GM12878 (cell line): ENCODE results near the gene CDC42SE1. TPM values are rescaled to one million over a fixed set of nuclear protein-coding genes. Genes with fewer than 3 reads are reported as not detected.

Source experiments
- ATAC-seq: fragments of 200-7000 bp; cut with Tn5 transposase; 3 replicates; pipeline ENCODE4 v1.9.1; 2020; ENCODE audit warnings: mild to moderate bottlenecking, moderate library complexity
- BruUV-seq: library from RNA; stranded (reverse); fragments of 400-500 nt; replicated peaks from 2 replicates; lab custom pipeline; 2021; lab: Mats Ljungman, UMichigan
- CTCF ChIA-PET: fragments of 300-600 bp; sonication (Branson Sonifier 250); formaldehyde crosslinking; extraction: SDS; loops from one replicate; lab custom pipeline; 2021; ENCODE audit warnings: inconsistent platforms; lab: Yijun Ruan, JAX
- POLR2A ChIA-PET: fragments of 350-600 bp; formaldehyde crosslinking; extraction: SDS; loops from one replicate; lab custom pipeline; 2021; ENCODE audit warnings: inconsistent platforms; lab: Charles Lee
- RAD21 ChIA-PET: fragments of 300-600 bp; sonication (Branson Sonifier 250); formaldehyde crosslinking; loops from one replicate; lab custom pipeline; 2023; ENCODE audit warnings: antibody characterized with exemption; ENCODE audit not compliant: unreplicated experiment; lab: Charles Lee
- SMC1A ChIA-PET: fragments of 300-600 bp; sonication (Branson Sonifier 250); formaldehyde crosslinking; loops from one replicate; lab custom pipeline; 2023; ENCODE audit not compliant: unreplicated experiment, uncharacterized antibody; lab: Charles Lee
- DNase-seq: peaks from one replicate; pipeline ENCODE4 v3.0.0-alpha.2; 2011; ENCODE audit warnings: low read depth, low spot score
- FAIRE-seq: peaks from 3 replicates; lab custom pipeline; 2011; peaks lifted over from hg19 to GRCh38; lab: Jason Lieb, UNC
- H2AFZ ChIP-seq: 2 replicates; pipeline ENCODE4 v1.6.0; 2011; ENCODE audit warnings: low read depth, low read length, control low read depth; ENCODE audit not compliant: control insufficient read depth
- H3K27ac ChIP-seq: 2 replicates; pipeline ENCODE4 v1.5.1; 2011; ENCODE audit warnings: control low read depth; ENCODE audit not compliant: control insufficient read depth, insufficient read depth
- H3K27me3 ChIP-seq, 2 experiments: replicated peaks in 1 of 2; 2 replicates each; pipeline versions ENCODE4 v1.6.0 to v1.6.1; 2011; ENCODE audit warnings: low read length in 1 of 2; ENCODE audit not compliant: control insufficient read depth in 2 of 2, insufficient read depth in 2 of 2
- H3K36me3 ChIP-seq, 2 experiments: 2 replicates each; pipeline ENCODE4 v1.5.1; 2011; ENCODE audit warnings: low read length in 1 of 2; ENCODE audit not compliant: control insufficient read depth in 2 of 2, insufficient read depth in 2 of 2
- H3K4me1 ChIP-seq: 2 replicates; pipeline ENCODE4 v1.6.1; 2011; ENCODE audit warnings: mild to moderate bottlenecking, low read length, moderate library complexity, mixed read lengths; ENCODE audit not compliant: control insufficient read depth, insufficient read depth
- H3K4me2 ChIP-seq: 2 replicates; pipeline ENCODE4 v1.6.0; 2011; ENCODE audit warnings: control low read depth; ENCODE audit not compliant: control insufficient read depth, insufficient read depth
- H3K4me3 ChIP-seq: fragments of 200-600 bp; sonication (generic); 2 replicates; pipeline ENCODE4 v1.5.1; 2016
- H3K79me2 ChIP-seq: 2 replicates; pipeline ENCODE4 v1.6.0; 2011; ENCODE audit warnings: low read length; ENCODE audit not compliant: control insufficient read depth, insufficient read depth
- H3K9ac ChIP-seq: 2 replicates; pipeline ENCODE4 v1.8.0; 2011; ENCODE audit warnings: low read length, control low read depth, mixed read lengths; ENCODE audit not compliant: control insufficient read depth, insufficient read depth
- H3K9me3 ChIP-seq: replicated peaks from 3 replicates; pipeline ENCODE4 v1.5.1; 2011; ENCODE audit warnings: mild to moderate bottlenecking, low read length; ENCODE audit not compliant: control insufficient read depth, insufficient read depth
- H4K20me1 ChIP-seq: 2 replicates; pipeline ENCODE4 v1.6.0; 2011; ENCODE audit not compliant: control insufficient read depth, insufficient read depth
- BCL11A ChIP-seq: IDR thresholded peaks from 2 replicates; pipeline ENCODE4 v1.6.1; 2011; ENCODE audit warnings: low read depth, low read length
- CTCF ChIP-seq, 3 experiments: IDR thresholded peaks in 2 of 3; conservative IDR thresholded peaks in 1 of 3; 2 replicates each; pipeline ENCODE4 v1.5.1; 2011; ENCODE audit warnings: low read depth in 3 of 3, low read length in 3 of 3, mild to moderate bottlenecking in 3 of 3, control low read depth in 2 of 3, moderate library complexity in 2 of 3, inconsistent platforms in 1 of 3, mixed read lengths in 1 of 3; ENCODE audit not compliant: control insufficient read depth in 2 of 3, insufficient read depth in 1 of 3; ENCODE audit errors: extremely low read depth in 1 of 3
- EGR1 ChIP-seq, 2 experiments: IDR thresholded peaks; 1 replicate in 1 of 2; 2 replicates in 1 of 2; pipeline ENCODE4 v1.6.1; 2011 to 2012; ENCODE audit warnings: low read depth in 2 of 2, low read length in 2 of 2, borderline replicate concordance in 1 of 2, mild to moderate bottlenecking in 1 of 2, moderate library complexity in 1 of 2
- HDAC2 ChIP-seq: fragments of 200-600 bp; sonication (generic); IDR thresholded peaks from 2 replicates; pipeline ENCODE4 v1.6.1; 2017
- IKZF2 ChIP-seq, 2 experiments: fragments of 450-650 bp; IDR thresholded peaks; 2 replicates each; pipeline ENCODE4 v1.6.1; 2017; ENCODE audit warnings: mild to moderate bottlenecking in 2 of 2, moderate library complexity in 2 of 2
- MAX ChIP-seq: IDR thresholded peaks from 2 replicates; pipeline ENCODE4 v1.6.1; 2012; ENCODE audit warnings: low read depth, low read length, improper control_type of control experiment
- NR2C2 ChIP-seq: IDR thresholded peaks from 2 replicates; pipeline ENCODE4 v1.6.1; 2011; ENCODE audit warnings: borderline replicate concordance, low read depth; ENCODE audit not compliant: control insufficient read depth, insufficient read length
- RAD21 ChIP-seq: IDR thresholded peaks from 2 replicates; pipeline ENCODE4 v1.6.1; 2011; ENCODE audit warnings: mild to moderate bottlenecking, low read depth, low read length, moderate library complexity; ENCODE audit not compliant: insufficient read depth
- SIX5 ChIP-seq: IDR thresholded peaks from 2 replicates; pipeline ENCODE4 v1.6.1; 2011; ENCODE audit warnings: mild to moderate bottlenecking, low read depth, low read length, moderate library complexity; ENCODE audit not compliant: severe bottlenecking
- YY1 ChIP-seq: IDR thresholded peaks from 2 replicates; pipeline ENCODE4 v1.6.1; 2011; ENCODE audit warnings: low read depth, mild to moderate bottlenecking, low read length
- WGBS: methylation state at CpG from one replicate; pipeline ENCODE4 v1.1.6; 2016; ENCODE audit warnings: low lambda C conversion rate; ENCODE audit not compliant: insufficient replicate concordance, insufficient coverage; ENCODE audit errors: missing lambda C conversion rate; 5-methylcytosine and 5-hydroxymethylcytosine counted together
- in situ Hi-C: fragments of 300-500 bp; cut with MboI; formaldehyde crosslinking; loops from 9 replicates; pipeline ENCODE4 v1.14.3; 2018; ENCODE audit warnings: mixed read lengths
- intact Hi-C: fragments of 100-400 bp; cut with micrococcal nuclease; formaldehyde crosslinking; loops from one replicate; pipeline ENCODE4 v1.14.2; 2022; ENCODE audit not compliant: unreplicated experiment
- polyA plus RNA-seq, 11 experiments: library from polyadenylated mRNA; depleted of rRNA in 4 of 11; unstranded in 6 of 11; stranded (reverse) in 5 of 11; fragments of >200 nt; fragmentation: Nextera tagmentation in 4 of 11; fragmentation: Illumina TruSeq in 1 of 11; extraction: Ambion mirVana in 4 of 11; extraction: Trizol in 1 of 11; gene quantifications; 1 replicate in 1 of 11; 2 replicates in 10 of 11; pipeline versions ENCODE4 v1.2.1 to v1.2.3, GENCODE V29; 2011 to 2016; ENCODE audit warnings: inconsistent platforms in 2 of 11, missing spikeins in 2 of 11, low read depth in 1 of 11
- total RNA-seq, 4 experiments: library from RNA; depleted of rRNA in 3 of 4; stranded (reverse); fragments of >200 nt in 3 of 4; fragmentation: Illumina TruSeq in 1 of 4; extraction: Trizol in 1 of 4; gene quantifications; 2 replicates each; pipeline versions ENCODE4 v1.2.1 to v1.2.3, GENCODE V29; 2013 to 2021

Gene CDC42SE1
- total and polyA plus RNA-seq, 10 of the 15 experiments (the other 5 are each of a cell fraction or from before 2014, with no cell fraction given): 35.7 to 112 (median 74.3) TPM

- no peak for TF ChIP-seq EGR1 (IDR thresholded peaks at IDR 0.05; ENCODE audit: borderline replicate concordance in 1 of 2, low read depth in 2 of 2, low read length in 2 of 2)
- TF ChIP-seq SIX5: no peak
- no peak for TF ChIP-seq HDAC2
- no peak for TF ChIP-seq RAD21
- no peak for TF ChIP-seq NR2C2
- TF ChIP-seq YY1: no peak
Measured at GRCh38 chr1:151062741-151063371, 3.4 kb upstream of the CDC42SE1 start (continued).

- FAIRE-seq (no peak), ATAC-seq (no peak), DNase-seq (no peak)
- H3K4me1 ChIP-seq: peaks cover 13% of the 10 kb centered on the region
- BruUV-seq: no TSS peak
- SMC1A ChIA-PET: interaction anchor here (1.3 to 3.1 kb wide), 5 partner anchors 9 to 95 kb away, joined by 3 to 22 read pairs (median 6); partner anchors contain the start of genes C1orf56, GABPB2 and TNFAIP8L2
- in situ Hi-C loops (no loop called here), intact Hi-C loops (no loop called here)
- H3K9me3 ChIP-seq: no peaks in the 10 kb centered on the region
- H3K27me3 ChIP-seq: no peaks in the 10 kb centered on the region
- no peak overlapping the region for H3K27ac ChIP-seq
- H3K4me3 ChIP-seq: no peak overlapping the region
- H3K79me2 ChIP-seq: peaks cover 37% of the 10 kb centered on the region
- WGBS: 87% methylated on average over 2 of the region's 2 CpGs
- peaks cover 0 to 3% of the 10 kb centered on the region in 2 experiments; a peak in 2 of 4 replicates for H3K36me3 ChIP-seq
- H2AFZ ChIP-seq: no peak overlapping the region
- CTCF ChIA-PET: interaction anchor here (0.6 to 7.4 kb wide), 8 partner anchors 9 to 95 kb away, joined by 3 to 76 read pairs (median 8); partner anchors contain the start of genes C1orf56, GABPB2, MINDY1 and TNFAIP8L2
- no peak overlapping the region for H3K4me2 ChIP-seq
- H4K20me1 ChIP-seq: no peaks in the 10 kb centered on the region
- TF ChIP-seq BCL11A (no peak), IKZF2 (IDR thresholded peaks at IDR 0.05) (no peak), MAX (no peak), CTCF (IDR thresholded peaks at IDR 0.05 in 2 of 3, conservative IDR thresholded peaks at IDR 0.05 in 1 of 3; ENCODE audit: control insufficient read depth in 2 of 3, extremely low read depth in 1 of 3, insufficient read depth in 1 of 3, low read depth in 3 of 3, low read length in 3 of 3) (no peak)
- TF ChIP-seq, all 136 proteins: peak for 0
- POLR2A ChIA-PET: interaction anchor here (0.6 to 5.8 kb wide), 4 partner anchors 9 to 128 kb away, joined by 3 to 65 read pairs (median 20); partner anchors contain the start of genes C1orf56, GABPB2 and VPS72
- H3K9ac ChIP-seq: no peak overlapping the region
- RAD21 ChIA-PET: interaction anchor here (0.7 to 1.8 kb wide), 4 partner anchors 9 to 162 kb away, joined by 3 to 7 read pairs (median 4); partner anchors contain the start of genes GABPB2 and TNFAIP8L2
Measured at GRCh38 chr1:151061704-151062103, 2.3 kb upstream of the CDC42SE1 start.
